Measurements from ENCODE around the gene CAPG. TPM values are rescaled to one million over a fixed set of nuclear protein-coding genes. Genes with fewer than 3 reads are reported as not detected.
A peak's percentile ranks its signal among the peaks of the same experiment; 100 is the strongest.

Gene CAPG
- total RNA-seq, 1 donor from 2014 or later = 179 TPM

DNA sequence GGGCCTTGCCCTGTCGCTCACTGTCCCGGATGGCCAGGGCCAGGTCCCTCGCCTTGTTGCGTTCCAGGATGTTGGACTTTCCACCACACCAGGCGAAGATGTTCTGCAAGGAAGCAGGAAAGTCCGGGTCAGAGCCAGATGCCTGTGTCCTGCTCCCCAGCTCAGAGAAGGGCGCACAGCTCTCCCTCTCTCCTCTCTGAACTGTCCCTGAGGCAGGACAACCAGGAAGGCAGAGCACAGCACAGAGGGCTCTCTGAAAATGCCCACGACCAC lies 11.0 kb downstream of the CAPG start:
- intact Hi-C loops (cut with DNase I) = no loop called here

DNA sequence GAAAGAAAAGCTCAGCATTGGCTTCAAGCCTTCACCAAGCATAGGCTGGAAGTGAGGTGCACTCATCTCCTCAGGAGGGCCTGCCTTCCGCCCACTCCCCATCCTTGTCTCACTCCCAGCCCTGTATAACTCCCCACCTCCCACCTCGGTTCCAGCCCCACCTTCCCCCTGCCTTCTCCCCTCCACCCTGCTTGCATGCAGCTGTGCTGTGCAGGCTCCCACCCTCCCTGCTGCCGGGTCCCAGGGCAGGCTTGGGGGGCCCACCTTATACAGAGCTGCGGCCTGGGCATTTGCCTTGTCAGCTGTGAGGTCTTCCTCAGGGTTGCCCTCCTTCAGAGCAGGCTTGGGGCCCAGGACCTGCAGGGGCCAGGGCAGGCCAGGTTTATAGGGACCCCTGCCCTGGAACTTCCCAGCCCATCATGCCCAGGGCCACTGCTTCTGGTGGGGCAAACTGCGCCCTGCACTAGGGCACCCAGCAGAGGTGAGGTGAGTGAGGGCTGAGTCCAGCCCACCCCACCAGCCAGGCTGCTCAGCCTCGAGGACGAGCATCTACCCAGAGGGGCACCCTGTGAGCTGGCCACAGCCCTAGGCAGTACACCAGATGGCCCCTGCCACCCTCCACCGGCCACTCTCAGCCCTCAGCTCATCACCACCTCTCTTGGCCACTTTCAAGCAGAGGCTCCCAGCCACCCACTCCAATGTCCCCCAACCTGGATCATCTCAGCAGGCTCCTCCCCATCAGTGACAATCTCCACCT lies 11.6 kb downstream of the CAPG start:
- H3K4me3 ChIP-seq = no peak overlapping the region
- intact Hi-C loops (cut with DNase I) = no loop called here
- peaks cover 13 to 30% of the 10 kb centered on the region in 2 donors for H3K36me3 ChIP-seq
- TF ChIP-seq, protein P1, sequence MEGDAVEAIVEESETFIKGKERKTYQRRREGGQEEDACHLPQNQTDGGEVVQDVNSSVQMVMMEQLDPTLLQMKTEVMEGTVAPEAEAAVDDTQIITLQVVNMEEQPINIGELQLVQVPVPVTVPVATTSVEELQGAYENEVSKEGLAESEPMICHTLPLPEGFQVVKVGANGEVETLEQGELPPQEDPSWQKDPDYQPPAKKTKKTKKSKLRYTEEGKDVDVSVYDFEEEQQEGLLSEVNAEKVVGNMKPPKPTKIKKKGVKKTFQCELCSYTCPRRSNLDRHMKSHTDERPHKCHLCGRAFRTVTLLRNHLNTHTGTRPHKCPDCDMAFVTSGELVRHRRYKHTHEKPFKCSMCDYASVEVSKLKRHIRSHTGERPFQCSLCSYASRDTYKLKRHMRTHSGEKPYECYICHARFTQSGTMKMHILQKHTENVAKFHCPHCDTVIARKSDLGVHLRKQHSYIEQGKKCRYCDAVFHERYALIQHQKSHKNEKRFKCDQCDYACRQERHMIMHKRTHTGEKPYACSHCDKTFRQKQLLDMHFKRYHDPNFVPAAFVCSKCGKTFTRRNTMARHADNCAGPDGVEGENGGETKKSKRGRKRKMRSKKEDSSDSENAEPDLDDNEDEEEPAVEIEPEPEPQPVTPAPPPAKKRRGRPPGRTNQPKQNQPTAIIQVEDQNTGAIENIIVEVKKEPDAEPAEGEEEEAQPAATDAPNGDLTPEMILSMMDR (IDR thresholded peaks at IDR 0.05) = no peak
- DNase-seq (ENCODE audit: low spot score in 2 of 2) = no peak
- H3K9me3 ChIP-seq = peaks cover 0 to 1% of the 10 kb centered on the region in 2 donors
- no peak overlapping the region for H3K27ac ChIP-seq
- no peaks in the 10 kb centered on the region for H3K27me3 ChIP-seq
- H3K4me1 ChIP-seq = peaks cover 0 to 3% of the 10 kb centered on the region in 2 donors

More for the DNA sequence above, 11.0 kb downstream of the CAPG start:
- H3K27me3 ChIP-seq = no peaks in the 10 kb centered on the region
- H3K4me3 ChIP-seq = no peak overlapping the region
- TF ChIP-seq, protein P1 (IDR thresholded peaks at IDR 0.05) = no peak
- H3K4me1 ChIP-seq = peaks cover 0 to 3% of the 10 kb centered on the region in 2 donors
- no peak for DNase-seq (ENCODE audit: low spot score in 2 of 2)
- peaks cover 13 to 30% of the 10 kb centered on the region in 2 donors for H3K36me3 ChIP-seq
- H3K27ac ChIP-seq = no peak overlapping the region
- H3K9me3 ChIP-seq = peaks cover 0 to 6% of the 10 kb centered on the region in 2 donors

DNA sequence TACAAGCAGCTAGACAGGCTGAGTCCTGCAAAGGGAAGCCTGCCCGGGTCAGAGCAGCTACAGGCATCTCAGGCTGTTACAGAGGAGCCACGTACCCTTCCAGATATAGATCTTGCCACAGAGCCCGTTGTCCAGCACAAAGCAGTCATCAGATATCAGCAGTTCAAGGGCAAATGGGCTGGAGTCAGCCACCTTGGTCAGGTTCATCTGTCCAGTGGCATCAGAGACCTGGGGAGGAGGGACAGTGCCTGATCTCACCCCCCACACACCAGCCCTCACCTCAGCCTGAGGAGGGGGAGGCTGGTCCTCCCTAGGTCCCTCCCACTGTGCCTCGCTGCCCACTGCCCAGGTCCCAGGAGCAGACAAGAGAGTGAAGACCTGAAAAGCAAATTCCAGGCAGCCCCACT lies 12.2 kb downstream of the CAPG start:
- H3K27ac ChIP-seq = peak overlapping the region; percentile 7 to 18
- peaks cover 13 to 30% of the 10 kb centered on the region in 2 donors for H3K36me3 ChIP-seq
- no peaks in the 10 kb centered on the region for H3K9me3 ChIP-seq
- peaks cover 0 to 3% of the 10 kb centered on the region in 2 donors for H3K4me1 ChIP-seq
- TF ChIP-seq, protein P1 (IDR thresholded peaks at IDR 0.05) = no peak
- no peaks in the 10 kb centered on the region for H3K27me3 ChIP-seq
- intact Hi-C loops (cut with DNase I) = no loop called here
- no peak for DNase-seq (ENCODE audit: low spot score in 2 of 2)
- no peak overlapping the region for H3K4me3 ChIP-seq

DNA sequence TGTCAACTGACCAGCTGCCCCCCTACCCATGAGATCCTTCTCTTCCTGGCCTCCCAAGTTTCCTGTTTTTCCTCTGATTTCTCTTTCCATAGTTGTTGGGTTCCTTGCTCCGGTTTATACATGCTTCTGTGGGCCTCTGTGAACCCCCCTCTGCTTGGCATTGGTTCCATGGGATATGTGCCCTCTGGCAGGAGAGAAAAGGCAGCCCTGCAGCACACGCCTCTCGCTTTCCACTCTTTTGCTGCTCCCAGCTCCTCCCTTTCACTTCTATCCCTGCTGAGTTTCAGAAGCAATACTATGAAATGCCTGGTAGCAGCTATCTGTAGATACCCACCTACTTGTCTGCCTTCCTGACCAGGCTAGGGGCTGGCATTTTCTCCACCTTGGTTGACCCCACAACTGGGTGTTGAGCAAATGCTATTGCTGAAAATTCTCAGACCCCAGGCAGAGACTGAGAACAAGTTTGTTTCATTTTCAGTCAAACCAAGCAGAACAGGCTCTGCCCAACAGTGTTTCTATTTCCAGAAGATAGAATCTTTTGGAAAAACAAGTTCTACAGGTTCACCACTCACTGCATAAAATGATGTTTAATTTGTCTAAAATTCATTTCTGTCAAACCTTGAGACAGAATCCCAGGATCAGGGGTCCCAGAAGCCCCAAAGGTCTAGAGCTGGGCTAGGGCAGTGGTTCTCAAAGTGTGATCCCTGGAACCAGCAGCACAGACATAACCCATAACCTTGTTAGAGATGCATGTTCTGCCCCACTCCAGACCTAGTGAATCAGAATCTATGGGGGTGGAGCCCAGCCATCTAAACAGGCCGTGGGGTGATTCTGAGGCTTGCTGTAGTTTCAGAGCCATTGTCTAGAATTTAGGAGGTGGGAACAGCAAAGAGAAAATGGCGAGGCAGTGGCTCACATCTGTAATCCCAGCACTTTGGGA lies 13.4 kb downstream of the CAPG start:
- no peak for DNase-seq (ENCODE audit: low spot score in 2 of 2)
- TF ChIP-seq, protein P1 (IDR thresholded peaks at IDR 0.05) = no peak
- intact Hi-C loops (cut with DNase I) = no loop called here
- no peaks in the 10 kb centered on the region for H3K27me3 ChIP-seq
- H3K4me3 ChIP-seq = peak overlapping the region in 1 of 2 donors; percentile 43
- H3K9me3 ChIP-seq = no peaks in the 10 kb centered on the region
- peak overlapping the region; percentile 18 to 71 for H3K27ac ChIP-seq
- H3K4me1 ChIP-seq = peaks cover 0 to 3% of the 10 kb centered on the region in 2 donors
- peaks cover 13 to 34% of the 10 kb centered on the region in 2 donors for H3K36me3 ChIP-seq

DNA sequence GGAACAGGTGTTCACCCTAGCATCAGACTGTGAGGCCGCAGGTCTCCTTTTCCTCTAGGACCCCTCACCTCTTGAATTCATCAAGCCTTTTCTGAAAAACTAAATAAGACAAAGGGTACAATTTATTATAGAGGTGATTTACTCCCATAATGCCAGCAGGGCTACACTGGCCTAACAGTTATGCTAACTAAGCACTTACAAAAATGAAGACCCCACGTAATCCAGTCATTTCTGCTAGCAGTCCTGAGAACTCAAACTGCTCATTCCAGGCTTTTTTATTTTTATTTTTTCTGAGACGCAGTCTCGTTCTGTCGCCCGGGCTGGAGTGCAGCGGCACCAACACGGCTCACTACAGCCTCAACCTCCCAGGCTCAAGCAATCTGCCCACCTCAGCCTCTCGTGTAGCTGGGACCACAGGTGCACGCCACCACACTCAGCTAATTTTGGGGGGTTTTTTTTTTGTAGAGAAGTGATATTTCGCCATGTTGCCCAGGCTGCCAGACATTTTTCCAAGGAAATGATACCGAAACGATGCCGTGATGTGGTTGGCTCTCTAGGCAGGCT lies 14.2 kb downstream of the CAPG start:
- Histone ChIP-seq H3K4me3 (peak overlapping the region in 1 of 2 donors; percentile 43), H3K27ac (peak overlapping the region; percentile 18 to 71)

More for the DNA sequence above, 14.2 kb downstream of the CAPG start:
- H3K36me3 ChIP-seq = peaks cover 11 to 40% of the 10 kb centered on the region in 2 donors
- no peak for DNase-seq (ENCODE audit: low spot score in 2 of 2)
- peaks cover 0 to 3% of the 10 kb centered on the region in 2 donors for H3K4me1 ChIP-seq
- H3K9me3 ChIP-seq = no peaks in the 10 kb centered on the region
- H3K27me3 ChIP-seq = no peaks in the 10 kb centered on the region
- intact Hi-C loops (cut with DNase I) = no loop called here
- TF ChIP-seq, protein P1 (IDR thresholded peaks at IDR 0.05) = no peak
